Epithelial cell of esophagus (primary cell): ENCODE results near the gene LPP.

Source experiments
- DNase-seq: peaks from one replicate; pipeline ENCODE4 v3.0.0; 2010; ENCODE audit warnings: low read depth
- H3K4me3 ChIP-seq: 2 replicates; pipeline ENCODE4 v1.5.1; 2011; ENCODE audit warnings: mild to moderate bottlenecking, low read length, control low read depth
- CTCF ChIP-seq: IDR thresholded peaks from 2 replicates; pipeline ENCODE4 v1.5.1; 2011; ENCODE audit warnings: low read depth, mild to moderate bottlenecking, low read length, control low read depth, inconsistent platforms; ENCODE audit not compliant: insufficient read depth; ENCODE audit errors: missing control alignments

The LPP gene

GRCh38 chr3:188408831-188409230, 254.9 kb downstream of the LPP start:
- TF ChIP-seq CTCF = no peak
- no peak overlapping the region for H3K4me3 ChIP-seq
- no peak for DNase-seq

- no peak overlapping the region for H3K4me3 ChIP-seq
- no peak for DNase-seq
- no peak for TF ChIP-seq CTCF
These were observed 257.8 kb downstream of the LPP start for GRCh38 chr3:188411750-188412149.

GRCh38 chr3:188415196-188415595, 261.2 kb downstream of the LPP start:
- no peak for DNase-seq
- no peak for TF ChIP-seq CTCF
- H3K4me3 ChIP-seq = no peak overlapping the region

GRCh38 chr3:188416041-188416440, 262.1 kb downstream of the LPP start:
- no peak overlapping the region for H3K4me3 ChIP-seq
- no peak for DNase-seq
- TF ChIP-seq CTCF = no peak

- H3K4me3 ChIP-seq = no peak overlapping the region
- no peak for DNase-seq
- TF ChIP-seq CTCF = no peak
These were observed 263.3 kb downstream of the LPP start for GRCh38 chr3:188417271-188417696.

GRCh38 chr3:188417766-188418165, 263.8 kb downstream of the LPP start:
- DNase-seq = no peak
- TF ChIP-seq CTCF = no peak

GRCh38 chr3:188421151-188421821, 267.3 kb downstream of the LPP start:
- TF ChIP-seq CTCF = no peak
- DNase-seq = peak; percentile 33
- H3K4me3 ChIP-seq = no peak overlapping the region

More at GRCh38 chr3:188417766-188418165, 263.8 kb downstream of the LPP start:
- no peak overlapping the region for H3K4me3 ChIP-seq
